WTC11 (cell line): Measurements from ENCODE around the gene GRIN2A.

Source experiments
- ZNF121 ChIP-seq: sonication (generic); formaldehyde crosslinking; IDR thresholded peaks from 2 replicates; pipeline ENCODE4 v1.8.0; 2023; ENCODE audit warnings: missing genetic modification reagents
- TF ChIP-seq, protein P1 (sequence below): fragments of 200-600 bp; IDR thresholded peaks from 2 replicates; pipeline ENCODE4 v1.8.0; 2022; ENCODE audit warnings: antibody characterized with exemption
- TF ChIP-seq, protein P2 (sequence below): sonication (generic); formaldehyde crosslinking; conservative IDR thresholded peaks from 2 replicates; pipeline ENCODE4 v1.8.1; 2022; ENCODE audit warnings: mild to moderate bottlenecking, missing genetic modification reagents

DNA sequence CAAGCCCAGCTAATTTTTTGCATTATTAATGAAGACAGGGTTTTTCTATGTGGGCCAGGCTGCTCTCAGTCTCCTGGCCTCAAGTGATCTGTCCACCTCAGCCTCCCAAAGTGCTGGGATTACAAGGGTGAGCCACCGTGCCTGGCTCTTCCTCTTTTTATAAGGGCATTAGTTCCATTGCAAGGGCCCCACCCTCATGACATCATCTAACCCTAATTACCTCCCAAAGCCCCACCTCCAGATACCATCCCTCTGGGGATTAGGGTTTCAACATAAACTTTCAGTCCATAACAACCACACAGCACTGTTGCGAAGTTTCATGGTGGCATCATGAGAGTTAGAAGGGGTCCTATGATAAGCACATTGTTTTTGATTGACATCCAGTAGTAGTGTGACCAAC, 277.7 kb downstream of the GRIN2A start:
- TF ChIP-seq ZNF121 (CRISPR knock-in tag): no peak
- TF ChIP-seq, protein P1, sequence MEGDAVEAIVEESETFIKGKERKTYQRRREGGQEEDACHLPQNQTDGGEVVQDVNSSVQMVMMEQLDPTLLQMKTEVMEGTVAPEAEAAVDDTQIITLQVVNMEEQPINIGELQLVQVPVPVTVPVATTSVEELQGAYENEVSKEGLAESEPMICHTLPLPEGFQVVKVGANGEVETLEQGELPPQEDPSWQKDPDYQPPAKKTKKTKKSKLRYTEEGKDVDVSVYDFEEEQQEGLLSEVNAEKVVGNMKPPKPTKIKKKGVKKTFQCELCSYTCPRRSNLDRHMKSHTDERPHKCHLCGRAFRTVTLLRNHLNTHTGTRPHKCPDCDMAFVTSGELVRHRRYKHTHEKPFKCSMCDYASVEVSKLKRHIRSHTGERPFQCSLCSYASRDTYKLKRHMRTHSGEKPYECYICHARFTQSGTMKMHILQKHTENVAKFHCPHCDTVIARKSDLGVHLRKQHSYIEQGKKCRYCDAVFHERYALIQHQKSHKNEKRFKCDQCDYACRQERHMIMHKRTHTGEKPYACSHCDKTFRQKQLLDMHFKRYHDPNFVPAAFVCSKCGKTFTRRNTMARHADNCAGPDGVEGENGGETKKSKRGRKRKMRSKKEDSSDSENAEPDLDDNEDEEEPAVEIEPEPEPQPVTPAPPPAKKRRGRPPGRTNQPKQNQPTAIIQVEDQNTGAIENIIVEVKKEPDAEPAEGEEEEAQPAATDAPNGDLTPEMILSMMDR: no peak
- TF ChIP-seq, protein P2, sequence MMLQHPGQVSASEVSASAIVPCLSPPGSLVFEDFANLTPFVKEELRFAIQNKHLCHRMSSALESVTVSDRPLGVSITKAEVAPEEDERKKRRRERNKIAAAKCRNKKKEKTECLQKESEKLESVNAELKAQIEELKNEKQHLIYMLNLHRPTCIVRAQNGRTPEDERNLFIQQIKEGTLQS (CRISPR knock-in tag): no peak
